Daoy (cell line): ENCODE measurements around the gene ECM1. TPM values are rescaled to one million over a fixed set of nuclear protein-coding genes. Genes with fewer than 3 reads are reported as not detected.
A peak's percentile ranks its signal among the peaks of the same experiment; 100 is the strongest.

Experiments
- DNase-seq: peaks from one replicate; pipeline ENCODE4 v3.0.0-alpha.2; 2015; ENCODE audit warnings: low read depth
- total RNA-seq: library from RNA; depleted of rRNA; stranded (reverse); fragments of >200 nt; shearing (Covaris generic); gene quantifications from 2 replicates; pipeline ENCODE4 v1.2.3, GENCODE V29; 2014; rRNA removed

Gene ECM1
- 13.8 and 15.4 TPM in 2 replicates for total RNA-seq

DNA sequence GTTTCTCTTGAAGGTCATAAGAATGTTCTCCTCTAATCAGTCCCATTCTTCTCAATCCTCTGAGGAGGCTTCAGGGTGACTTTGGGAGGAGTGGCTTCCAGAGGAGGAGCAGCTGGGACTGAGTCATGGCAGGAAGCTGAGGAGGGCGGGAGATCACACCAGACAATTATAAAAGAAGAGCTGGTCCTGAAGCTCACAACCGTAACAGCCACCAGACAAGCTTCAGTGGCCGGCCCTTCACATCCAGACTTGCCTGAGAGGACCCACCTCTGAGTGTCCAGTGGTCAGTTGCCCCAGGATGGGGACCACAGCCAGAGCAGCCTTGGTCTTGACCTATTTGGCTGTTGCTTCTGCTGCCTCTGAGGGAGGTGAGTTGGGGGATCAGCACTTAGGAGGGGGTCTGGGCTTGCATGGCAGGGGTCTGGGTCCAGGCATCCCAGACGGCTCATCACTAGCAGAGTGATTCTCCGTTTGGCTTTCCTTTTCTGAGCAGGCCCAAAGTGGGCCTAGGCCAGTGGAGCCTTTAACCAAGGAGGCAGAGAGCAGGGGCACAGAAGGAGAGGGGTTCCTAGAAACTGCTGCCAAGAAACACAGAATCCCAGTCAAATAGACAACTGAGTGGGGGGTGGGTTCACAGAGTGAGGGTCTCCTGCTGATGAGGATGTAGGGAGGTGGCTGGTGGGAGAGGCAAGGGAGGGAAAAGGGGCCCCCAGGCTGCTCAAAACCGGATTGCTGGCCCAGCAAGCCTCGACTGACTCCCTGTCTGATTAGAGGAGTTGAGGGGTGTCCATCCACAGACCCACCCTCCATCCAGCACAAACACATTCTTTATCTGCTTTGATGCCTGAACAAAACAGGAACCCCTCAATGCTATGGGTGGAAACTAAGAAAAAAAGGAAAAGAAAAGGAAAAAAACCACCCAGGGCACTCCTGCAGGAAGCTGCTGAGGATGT, at the start of gene ECM1:
Gene ECM1, plus strand, starts transcription at position 198 of the 953 bp plus-strand sequence. Its CDS starts 101 bp downstream, at position 299.
- DNase-seq, result peak; percentile 87

DNA sequence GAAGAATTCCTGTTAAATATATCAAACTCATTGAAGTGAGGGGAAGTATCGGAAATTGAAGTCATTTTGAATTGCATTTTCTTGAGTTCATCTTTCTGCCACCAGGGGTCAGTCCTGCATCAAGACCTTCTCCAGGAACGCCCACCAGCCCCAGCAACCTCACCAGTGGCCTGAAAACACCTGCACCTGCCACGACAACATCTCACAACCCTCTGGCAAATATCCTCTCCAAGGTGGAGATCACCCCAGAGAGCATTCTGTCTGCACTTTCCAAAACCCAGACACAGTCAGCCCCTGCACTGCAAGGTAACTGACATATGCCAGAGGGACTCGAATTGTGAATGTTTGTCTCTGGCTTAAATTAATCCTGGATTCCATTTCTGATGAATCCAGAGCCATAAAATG, 43.5 kb upstream of the ECM1 start:
- DNase-seq, result peak; percentile 44

DNA sequence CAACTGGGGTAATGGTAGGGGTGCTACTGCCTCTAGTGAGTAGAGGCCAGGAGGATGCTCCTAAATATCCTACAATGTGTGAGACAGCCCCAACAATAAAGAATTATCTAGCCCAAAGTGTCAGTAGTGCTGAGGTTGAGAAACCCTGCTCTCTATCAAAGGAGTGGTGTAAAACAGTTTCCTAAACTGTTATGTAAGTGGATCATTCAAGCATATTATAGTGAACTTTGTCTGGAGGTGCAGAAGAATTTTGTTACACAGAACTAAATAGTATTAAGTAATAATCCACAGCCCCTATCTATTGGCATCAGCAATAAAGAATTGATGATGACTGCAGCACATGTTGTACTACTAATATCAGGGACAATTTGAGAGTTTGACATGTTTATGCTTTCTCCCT, 40.9 kb upstream of the ECM1 start:
- no peak for DNase-seq

DNA sequence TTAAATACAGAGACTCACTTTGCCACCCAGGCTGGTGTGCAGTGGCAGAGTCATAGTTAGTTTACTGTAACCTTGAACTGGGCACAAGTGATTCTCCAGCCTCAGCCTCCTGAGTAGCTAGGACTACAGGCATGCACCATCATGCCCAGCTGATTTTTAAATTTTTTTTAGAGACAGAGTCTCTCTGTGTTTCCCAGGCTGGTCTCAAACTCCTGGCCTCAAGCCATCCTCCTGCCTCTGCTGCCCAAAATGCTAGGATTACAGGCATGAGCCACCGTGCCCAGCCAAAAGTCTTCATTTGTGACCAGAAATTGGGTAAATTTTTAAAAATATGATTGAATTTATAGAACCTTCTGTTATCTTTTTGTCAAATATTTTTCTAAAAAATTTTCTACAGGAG, 38.6 kb upstream of the ECM1 start:
- DNase-seq, result no peak

DNA sequence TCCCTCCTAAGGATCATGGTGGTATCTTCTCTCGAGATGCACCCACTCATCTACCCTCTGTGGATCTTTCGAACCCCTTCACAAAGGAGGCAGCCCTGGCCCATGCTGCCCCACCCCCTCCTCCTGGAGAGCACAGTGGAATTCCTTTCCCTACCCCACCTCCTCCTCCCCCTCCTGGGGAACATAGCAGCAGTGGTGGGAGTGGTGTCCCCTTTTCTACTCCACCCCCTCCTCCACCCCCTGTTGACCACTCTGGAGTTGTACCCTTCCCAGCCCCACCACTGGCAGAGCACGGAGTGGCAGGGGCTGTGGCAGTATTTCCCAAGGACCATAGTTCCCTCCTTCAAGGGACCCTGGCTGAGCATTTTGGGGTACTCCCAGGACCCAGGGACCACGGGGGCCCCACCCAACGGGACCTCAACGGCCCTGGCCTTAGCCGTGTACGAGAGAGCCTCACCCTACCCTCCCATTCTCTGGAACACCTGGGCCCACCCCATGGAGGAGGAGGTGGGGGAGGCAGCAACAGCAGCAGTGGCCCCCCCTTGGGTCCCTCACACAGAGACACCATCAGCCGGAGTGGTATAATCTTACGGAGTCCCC, 35.2 kb upstream of the ECM1 start:
- DNase-seq, result no peak

DNA sequence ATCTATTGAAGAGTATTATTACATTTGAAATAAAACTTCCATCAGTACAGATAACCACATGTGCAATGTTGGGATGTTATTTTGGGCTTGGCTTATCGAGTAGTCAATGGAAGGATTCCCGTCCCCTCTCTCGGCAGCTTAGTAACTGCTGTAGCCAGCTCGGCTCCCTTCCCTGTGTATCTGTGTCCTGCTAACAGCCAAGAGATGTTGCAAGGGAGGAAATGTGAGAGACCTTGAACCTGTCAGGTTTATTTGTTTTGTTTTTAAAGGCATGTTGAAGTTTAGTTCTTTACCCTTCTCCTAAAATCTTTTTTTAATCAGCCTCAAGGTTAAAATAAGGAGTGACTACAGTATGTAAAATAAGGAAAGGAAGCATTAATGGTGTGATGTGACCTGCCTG, 34.2 kb upstream of the ECM1 start:
- DNase-seq, result no peak

DNA sequence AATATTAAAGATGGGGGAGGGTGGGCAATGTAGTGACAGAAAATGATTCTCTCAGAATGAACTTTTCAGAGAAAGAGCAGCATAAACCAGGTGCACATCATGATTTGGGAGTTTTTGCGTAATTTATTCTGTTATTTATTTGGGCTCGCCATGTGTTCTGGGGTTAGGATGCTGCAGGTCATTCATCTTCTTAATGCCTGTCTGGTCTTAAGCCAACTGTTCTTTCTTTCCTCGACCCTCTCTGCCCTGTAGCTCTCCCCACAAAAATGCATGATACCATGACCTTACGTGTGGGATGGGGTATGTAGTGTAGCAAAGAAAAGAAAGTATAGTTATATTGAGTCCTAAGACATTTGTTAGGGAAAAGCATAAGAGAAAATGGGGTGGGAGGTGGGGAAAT, 33.0 kb upstream of the ECM1 start:
- no peak for DNase-seq

DNA sequence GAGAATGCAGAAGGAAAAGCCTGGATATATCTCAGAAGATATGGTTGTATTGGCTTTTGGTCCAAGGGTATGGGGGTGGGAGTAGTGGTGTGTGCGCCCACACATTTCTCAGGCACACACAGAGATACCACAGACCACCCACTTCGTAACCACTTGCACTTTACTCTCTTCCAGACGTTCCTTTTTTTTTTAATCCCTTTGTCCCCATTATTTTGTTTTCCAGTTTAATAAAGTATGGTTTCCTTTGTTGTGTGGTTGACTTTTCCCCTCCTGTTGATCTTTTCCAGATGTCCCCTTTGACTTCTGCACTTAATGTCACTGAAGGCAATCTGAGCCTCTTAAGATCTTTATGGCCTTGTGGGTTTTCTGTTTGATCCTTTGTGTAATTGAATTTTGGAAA, 31.2 kb upstream of the ECM1 start:
- DNase-seq, result no peak

DNA sequence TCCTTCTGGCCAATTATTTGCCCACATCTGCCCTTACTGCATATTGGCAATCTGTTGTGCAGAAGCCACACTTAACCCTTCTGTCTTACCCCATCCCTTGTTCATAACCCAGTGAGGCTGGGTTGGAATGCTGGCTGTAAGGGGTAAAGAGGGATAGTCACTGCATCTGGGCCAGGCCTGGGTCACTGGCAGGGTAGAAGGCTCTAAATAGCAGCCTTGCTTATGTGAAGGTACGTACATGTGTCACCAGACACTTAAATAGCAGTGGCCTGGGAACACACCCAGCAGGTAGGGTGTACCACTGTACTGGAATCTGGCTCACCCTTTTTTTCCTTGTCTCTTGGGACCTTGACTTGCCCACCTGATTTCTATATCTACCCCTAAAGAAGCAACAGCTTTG, 30.6 kb upstream of the ECM1 start:
- DNase-seq, result no peak

DNA sequence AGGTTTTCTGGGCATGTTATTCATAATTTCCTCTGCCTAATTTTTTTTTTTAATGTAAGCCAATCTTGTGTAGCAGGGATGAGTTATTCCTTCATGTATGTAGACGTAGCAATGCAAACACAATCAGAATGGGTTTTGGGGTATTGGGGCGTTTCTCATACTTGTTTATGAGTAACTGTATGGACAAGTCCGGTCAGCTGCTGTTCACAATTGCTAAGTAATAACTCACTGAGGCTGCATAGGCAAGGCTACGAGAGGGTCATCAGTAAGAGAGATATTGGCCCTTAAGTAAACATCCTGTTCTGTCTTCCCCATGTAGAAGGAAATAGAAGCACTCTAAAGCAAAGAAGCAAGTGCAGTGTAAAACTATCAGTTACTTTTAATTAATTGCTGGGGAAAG, 30.2 kb upstream of the ECM1 start:
- no peak for DNase-seq

DNA sequence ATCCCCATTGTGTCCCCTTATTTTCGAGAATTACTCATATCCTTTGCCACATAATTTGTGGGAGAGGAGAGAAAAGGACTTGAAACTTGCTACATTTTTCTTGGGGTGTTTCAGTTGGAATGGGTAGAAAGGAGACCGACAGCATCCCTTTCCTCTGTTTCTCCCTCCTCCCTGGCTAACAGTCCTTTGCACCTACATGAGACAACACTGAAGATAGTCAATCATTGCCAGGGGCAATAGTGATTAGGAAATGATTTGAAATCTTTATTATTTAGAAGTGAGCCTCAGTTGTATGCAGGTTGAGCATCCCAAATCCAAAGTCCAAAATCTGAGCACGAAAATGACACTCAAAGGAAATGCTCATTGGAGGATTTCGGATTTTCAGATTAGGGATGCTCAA, 28.5 kb upstream of the ECM1 start:
- no peak for DNase-seq

DNA sequence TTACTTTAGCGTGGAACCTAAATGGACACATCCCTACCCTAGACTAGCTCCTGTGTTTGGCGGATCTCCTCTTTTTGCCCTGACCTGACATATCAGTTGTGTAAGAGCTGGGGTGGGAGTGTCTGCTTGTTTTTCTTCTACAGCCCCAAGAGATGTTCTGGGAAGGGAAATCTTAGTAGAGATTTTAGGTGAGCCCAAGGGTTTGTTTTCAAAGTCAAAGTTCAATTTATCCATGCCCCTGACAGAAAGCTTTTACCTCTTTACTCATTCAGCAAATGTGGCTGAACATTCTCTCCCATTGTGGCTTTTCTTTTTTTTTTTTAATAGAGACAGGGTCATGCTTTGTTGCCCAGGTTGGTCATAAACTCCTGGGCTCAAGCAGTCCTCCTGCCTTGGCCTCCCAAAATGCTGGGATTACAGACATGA, 28.0 kb upstream of the ECM1 start:
- DNase-seq, result no peak

DNA sequence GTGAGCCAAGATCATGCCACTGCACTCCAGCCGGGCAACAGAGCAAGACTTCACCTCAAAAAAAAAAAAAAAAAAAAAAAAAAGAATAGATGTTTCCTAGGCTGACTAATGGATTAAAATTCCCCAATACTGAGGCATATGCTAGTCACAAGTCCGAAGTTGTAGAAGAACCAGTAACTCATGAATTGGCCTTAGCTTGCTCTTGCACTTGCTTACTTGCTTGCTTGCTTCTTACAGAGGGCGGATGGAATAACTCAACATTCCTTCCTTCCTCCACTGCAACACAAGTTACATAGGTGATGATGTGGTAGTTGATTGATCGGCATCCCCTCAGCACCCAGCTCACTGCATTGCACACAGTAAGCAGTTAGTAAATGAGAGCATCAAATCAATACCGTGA, 23.5 kb upstream of the ECM1 start:
- no peak for DNase-seq

DNA sequence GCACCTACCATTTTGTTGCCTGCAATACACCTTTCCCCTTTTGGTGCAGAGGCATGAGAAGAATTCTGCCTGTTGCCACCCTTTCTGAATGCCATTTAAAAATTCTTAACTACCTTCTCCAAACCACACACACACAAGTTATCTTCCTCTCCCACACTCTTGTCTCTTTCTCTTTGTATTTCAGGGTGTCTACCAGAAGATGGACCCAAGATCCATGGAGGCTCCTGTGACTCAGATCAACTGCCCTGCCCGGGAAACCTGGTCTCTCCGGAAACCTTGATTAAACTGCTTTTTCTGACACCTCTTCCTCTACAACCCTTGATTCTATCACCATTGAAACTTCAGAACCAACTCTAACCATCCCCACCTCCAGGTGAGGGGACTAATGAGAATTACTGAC, 23.0 kb upstream of the ECM1 start:
- DNase-seq, result no peak

DNA sequence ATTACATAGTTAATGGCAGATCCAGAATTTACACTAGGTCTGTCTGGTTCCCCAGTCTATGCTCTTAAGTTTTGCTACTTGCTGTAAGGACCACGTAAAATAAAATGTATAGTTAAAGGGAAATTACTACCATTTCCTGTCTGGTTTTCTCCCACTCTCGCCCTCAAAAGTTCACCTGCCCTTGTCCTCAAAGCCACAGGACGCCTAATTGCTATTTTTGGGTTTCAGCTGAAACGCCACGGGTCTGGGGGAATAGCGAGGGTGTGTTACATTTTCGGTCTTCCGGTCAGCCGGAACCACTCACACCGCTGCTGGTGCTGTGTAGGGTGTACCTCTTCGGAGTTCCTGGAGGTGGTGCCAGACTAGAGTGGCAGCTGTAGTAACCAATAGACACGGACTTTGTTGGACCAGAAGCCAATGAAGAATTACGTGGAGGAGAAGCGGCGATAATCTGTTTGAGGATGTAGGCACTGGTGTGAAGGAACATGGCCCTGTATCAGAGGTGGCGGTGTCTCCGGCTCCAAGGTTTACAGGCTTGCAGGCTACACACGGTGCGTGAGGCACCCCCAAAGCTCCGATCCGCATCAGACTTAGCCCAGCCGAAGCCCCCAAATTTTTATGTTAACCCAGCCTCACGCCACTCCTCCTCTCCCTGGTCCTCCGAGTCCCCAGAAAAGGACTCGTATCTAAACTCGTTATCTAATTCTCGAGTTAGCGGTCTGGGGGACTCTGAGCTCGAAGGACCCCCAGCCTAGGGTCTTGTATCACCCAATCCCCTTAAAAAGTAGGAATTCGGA, 20.7 kb upstream of the ECM1 start, which contains the start of gene TARS2:
Gene TARS2, plus strand, starts transcription at position 454 of the 797 bp plus-strand sequence. Its CDS starts 32 bp downstream, at position 486.
- DNase-seq, result peak; percentile 98

DNA sequence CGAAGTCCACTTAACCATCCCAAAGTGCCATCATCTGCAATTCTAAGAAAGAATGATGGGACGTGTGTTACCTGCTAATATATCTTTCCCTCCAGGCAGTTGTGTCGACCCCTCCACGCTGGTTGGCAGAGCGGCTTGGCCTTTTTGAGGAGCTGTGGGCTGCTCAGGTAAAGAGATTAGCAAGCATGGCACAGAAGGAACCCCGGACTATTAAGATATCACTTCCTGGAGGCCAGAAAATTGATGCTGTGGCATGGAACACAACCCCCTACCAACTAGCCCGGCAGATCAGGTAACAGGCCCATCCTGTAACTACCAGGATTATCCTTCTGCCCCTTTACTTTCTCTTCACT, 20.2 kb upstream of the ECM1 start:
- DNase-seq, result no peak

DNA sequence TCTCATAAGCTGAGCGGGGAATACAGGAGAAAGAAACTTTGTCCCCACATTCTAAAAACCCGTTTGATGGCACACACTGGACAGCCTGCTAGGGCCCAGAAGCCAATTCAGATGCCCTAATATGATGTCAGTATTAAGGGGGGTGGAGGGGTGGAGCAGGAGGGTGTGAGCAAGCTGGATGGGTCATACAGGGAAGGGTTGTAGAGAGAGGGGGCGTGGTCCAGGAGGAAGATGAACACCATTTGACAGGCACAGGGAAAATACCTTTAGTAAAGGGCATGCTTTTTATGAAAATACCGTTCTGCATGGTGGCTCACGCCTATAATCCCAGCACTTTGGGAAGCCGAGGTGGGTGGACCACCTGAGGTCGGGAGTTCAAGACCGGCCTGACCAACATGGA, 14.7 kb upstream of the ECM1 start:
- no peak for DNase-seq

DNA sequence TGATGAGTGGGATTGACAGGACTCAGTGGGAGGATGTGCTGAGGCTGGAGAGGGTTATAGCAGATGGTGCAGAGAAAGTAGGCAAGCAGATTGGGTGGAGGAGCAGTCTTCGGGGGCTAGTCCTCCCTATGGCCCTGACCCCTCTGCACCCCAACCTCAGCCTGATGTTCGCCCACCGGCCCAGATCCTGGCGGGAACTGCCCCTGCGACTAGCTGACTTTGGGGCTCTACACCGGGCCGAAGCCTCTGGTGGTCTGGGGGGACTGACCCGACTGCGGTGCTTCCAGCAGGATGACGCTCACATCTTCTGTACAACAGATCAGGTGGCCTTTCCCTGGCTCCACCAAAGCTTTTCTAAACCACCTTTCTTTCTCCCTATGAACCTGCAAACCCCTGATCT, 9.6 kb upstream of the ECM1 start:
- DNase-seq, result no peak

DNA sequence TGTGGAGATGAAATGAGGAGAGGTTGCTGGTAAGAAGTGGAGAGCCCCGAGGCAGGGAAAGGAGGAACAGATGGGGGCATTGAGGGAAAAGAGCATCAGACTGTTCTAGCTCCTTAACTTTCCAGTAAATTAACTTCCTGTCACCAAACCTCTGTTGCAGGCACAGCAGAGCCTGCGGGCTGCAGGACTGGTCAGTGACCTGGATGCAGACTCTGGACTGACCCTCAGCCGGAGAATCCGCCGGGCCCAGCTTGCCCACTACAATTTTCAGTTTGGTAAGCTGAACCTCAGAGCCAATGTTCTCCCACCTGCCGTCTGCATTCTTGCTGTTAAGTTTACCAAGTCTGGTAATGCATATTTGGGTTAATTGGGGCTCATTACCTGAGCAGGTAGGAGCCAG, 2.5 kb upstream of the ECM1 start:
- DNase-seq, result no peak

DNA sequence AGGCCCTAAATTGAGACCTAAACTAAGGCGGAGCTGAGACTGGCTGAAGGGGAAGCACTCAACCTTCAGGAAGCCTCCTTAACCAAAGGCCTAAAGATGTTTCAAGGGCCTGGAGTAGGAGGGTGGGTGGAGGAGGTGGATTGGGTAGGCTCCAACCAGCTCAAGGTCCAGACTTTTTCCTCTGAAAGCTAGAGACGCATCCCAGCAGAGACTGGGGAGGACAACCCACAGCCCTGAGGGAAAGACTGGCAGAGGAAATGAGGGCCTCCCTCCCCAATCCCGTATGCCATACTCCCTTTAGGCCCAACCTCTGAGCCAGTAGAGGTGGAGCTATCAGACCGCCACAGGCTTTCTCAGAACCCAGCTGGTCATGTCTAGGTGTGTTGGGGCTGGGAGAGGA, 1.1 kb downstream of the ECM1 start:
- DNase-seq, result no peak

DNA sequence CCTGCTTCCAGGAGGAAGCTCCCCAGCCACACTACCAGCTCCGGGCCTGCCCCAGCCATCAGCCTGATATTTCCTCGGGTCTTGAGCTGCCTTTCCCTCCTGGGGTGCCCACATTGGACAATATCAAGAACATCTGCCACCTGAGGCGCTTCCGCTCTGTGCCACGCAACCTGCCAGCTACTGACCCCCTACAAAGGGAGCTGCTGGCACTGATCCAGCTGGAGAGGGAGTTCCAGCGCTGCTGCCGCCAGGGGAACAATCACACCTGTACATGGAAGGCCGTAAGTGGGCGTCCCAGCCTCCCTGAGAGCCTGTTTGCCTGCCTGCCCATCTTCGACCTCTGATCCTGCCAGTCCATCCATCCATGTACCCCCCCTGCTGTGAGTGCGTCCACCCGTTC, 3.6 kb downstream of the ECM1 start:
- no peak for DNase-seq

DNA sequence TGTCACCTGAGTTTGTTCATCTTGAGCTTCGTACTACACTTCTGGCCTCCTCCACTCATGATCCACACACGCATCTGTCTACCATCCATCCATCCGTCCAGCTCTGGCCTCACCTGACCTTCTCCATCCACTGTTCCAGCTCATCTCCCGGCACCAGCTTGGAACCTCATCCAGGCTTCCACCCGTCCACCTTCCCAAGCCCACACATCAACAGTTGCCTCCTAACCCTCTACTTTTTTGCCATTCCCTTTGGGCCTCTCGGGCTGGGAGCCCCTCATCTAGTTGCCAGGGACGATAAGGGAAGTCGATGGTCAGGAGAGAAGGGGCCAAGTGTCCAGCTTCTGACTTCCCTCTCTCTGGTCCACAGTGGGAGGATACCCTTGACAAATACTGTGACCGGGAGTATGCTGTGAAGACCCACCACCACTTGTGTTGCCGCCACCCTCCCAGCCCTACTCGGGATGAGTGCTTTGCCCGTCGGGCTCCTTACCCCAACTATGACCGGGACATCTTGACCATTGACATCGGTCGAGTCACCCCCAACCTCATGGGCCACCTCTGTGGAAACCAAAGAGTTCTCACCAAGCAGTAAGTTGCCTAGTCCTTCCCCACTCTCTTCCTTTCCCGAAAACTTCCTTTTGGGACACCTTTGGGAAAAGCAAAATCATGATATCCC, 4.2 kb downstream of the ECM1 start:
- DNase-seq, result no peak
